Astrocyte (in vitro differentiated cells and primary cell): ENCODE measurements around the gene ABT1. TPM values are rescaled to one million over a fixed set of nuclear protein-coding genes. Genes with fewer than 3 reads are reported as not detected.
A peak's percentile ranks its signal among the peaks of the same experiment; 100 is the strongest.

Source experiments
- DNase-seq: peaks from one replicate; pipeline ENCODE4 v3.0.0-alpha.2; 2010; ENCODE audit warnings: low read depth
- FAIRE-seq: peaks from 2 replicates; lab custom pipeline; 2011; peaks lifted over from hg19 to GRCh38; lab: Jason Lieb, UNC
- H2AFZ ChIP-seq: 2 replicates; pipeline ENCODE4 v1.6.0; 2012; ENCODE audit warnings: low read depth, low read length, inconsistent platforms
- H3K27ac ChIP-seq: 2 replicates; pipeline ENCODE4 v1.5.1; 2011; ENCODE audit warnings: low read depth, low read length, inconsistent platforms
- H3K27me3 ChIP-seq: 2 replicates; pipeline ENCODE4 v1.6.0; 2011; ENCODE audit warnings: low read length, inconsistent platforms; ENCODE audit not compliant: insufficient read depth
- H3K36me3 ChIP-seq: 2 replicates; pipeline ENCODE4 v1.5.1; 2011; ENCODE audit warnings: low read length, inconsistent platforms; ENCODE audit not compliant: insufficient read depth
- H3K4me1 ChIP-seq: 2 replicates; pipeline ENCODE4 v1.5.1; 2011; ENCODE audit warnings: low read length, inconsistent platforms; ENCODE audit not compliant: insufficient read depth
- H3K4me2 ChIP-seq: 2 replicates; pipeline ENCODE4 v1.6.0; 2012; ENCODE audit warnings: low read length, inconsistent platforms
- H3K4me3 ChIP-seq: 2 replicates; pipeline ENCODE4 v1.5.1; 2011; ENCODE audit warnings: low read depth, mild to moderate bottlenecking, low read length, inconsistent platforms; ENCODE audit not compliant: insufficient read depth
- H3K79me2 ChIP-seq: 2 replicates; pipeline ENCODE4 v1.6.0; 2012; ENCODE audit warnings: mild to moderate bottlenecking, low read length, inconsistent platforms; ENCODE audit not compliant: insufficient read depth
- H3K9ac ChIP-seq: 2 replicates; pipeline ENCODE4 v1.6.0; 2012; ENCODE audit warnings: mild to moderate bottlenecking, low read length, inconsistent platforms
- H3K9me3 ChIP-seq: 2 replicates; pipeline ENCODE4 v1.5.1; 2012; ENCODE audit warnings: low read depth, mild to moderate bottlenecking, low read length, inconsistent platforms; ENCODE audit not compliant: insufficient read depth
- H4K20me1 ChIP-seq: 2 replicates; pipeline ENCODE4 v1.6.0; 2012; ENCODE audit warnings: low read length, inconsistent platforms; ENCODE audit not compliant: insufficient read depth
- H3K27ac Mint-ChIP-seq: one replicate; pipeline ENCODE4 v1.8.0; 2021; ENCODE audit warnings: mild to moderate bottlenecking, mixed read lengths; ENCODE audit not compliant: unreplicated experiment
- H3K27me3 Mint-ChIP-seq: one replicate; pipeline ENCODE4 v1.8.0; 2021; ENCODE audit warnings: low read depth, mixed read lengths; ENCODE audit not compliant: unreplicated experiment
- H3K36me3 Mint-ChIP-seq: one replicate; pipeline ENCODE4 v1.8.0; 2021; ENCODE audit warnings: low read depth, mixed read lengths; ENCODE audit not compliant: unreplicated experiment
- H3K4me1 Mint-ChIP-seq: one replicate; pipeline ENCODE4 v1.8.0; 2021; ENCODE audit warnings: low read depth, mixed read lengths; ENCODE audit not compliant: unreplicated experiment
- H3K4me3 Mint-ChIP-seq: one replicate; pipeline ENCODE4 v1.8.0; 2021; ENCODE audit warnings: mild to moderate bottlenecking, moderate library complexity, mixed read lengths; ENCODE audit not compliant: unreplicated experiment
- H3K9me3 Mint-ChIP-seq: one replicate; pipeline ENCODE4 v1.8.0; 2021; ENCODE audit warnings: mild to moderate bottlenecking, mixed read lengths; ENCODE audit not compliant: unreplicated experiment
- CTCF ChIP-seq: IDR thresholded peaks from 2 replicates; pipeline ENCODE4 v1.5.1; 2011; ENCODE audit warnings: low read depth, mild to moderate bottlenecking, inconsistent platforms, low read length, moderate library complexity; ENCODE audit not compliant: insufficient read depth
- EZH2 ChIP-seq: IDR thresholded peaks from 2 replicates; pipeline ENCODE4 v1.6.1; 2012; ENCODE audit warnings: mild to moderate bottlenecking, low read length, inconsistent platforms; ENCODE audit not compliant: insufficient read depth
- total RNA-seq: library from RNA; stranded (reverse); gene quantifications from 2 replicates; pipeline ENCODE4 v1.2.1, GENCODE V29; 2021

The ABT1 gene
- total RNA-seq, 1 donor from 2014 or later: 17.3 TPM

DNA sequence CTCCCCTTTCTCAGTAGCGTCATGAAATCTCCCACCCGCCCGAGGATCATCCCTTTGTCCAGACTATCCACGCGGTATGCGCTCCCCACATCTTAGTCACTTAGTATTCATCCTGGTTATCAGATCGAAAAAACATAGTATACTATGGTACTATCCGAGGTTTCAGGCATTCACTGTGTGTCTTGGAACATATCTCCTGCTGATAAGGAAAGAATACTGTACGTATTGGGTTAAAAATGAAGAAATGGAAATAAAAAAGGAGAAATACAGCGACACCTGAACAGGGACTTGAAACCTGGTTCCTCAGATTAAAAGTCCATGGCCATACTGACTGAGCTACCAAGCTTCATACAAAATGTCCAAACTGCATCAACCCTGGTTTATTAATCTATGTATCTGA lies 44.5 kb upstream of the ABT1 start:
- no peak overlapping the region for H3K4me2 ChIP-seq
- FAIRE-seq (no peak), DNase-seq (no peak)
- H3K27me3 Mint-ChIP-seq: no peaks in the 10 kb centered on the region
- peaks cover 6% of the 10 kb centered on the region for H3K4me1 ChIP-seq
- no peaks in the 10 kb centered on the region for H3K9me3 Mint-ChIP-seq
- no peak overlapping the region for H3K9ac ChIP-seq
- no peak overlapping the region for H2AFZ ChIP-seq
- H3K4me1 Mint-ChIP-seq: peaks cover 4% of the 10 kb centered on the region
- TF ChIP-seq CTCF: no peak
- no peak for TF ChIP-seq EZH2
- H3K4me3 Mint-ChIP-seq: no peak overlapping the region
- no peak overlapping the region for H3K27ac Mint-ChIP-seq
- H3K27ac ChIP-seq: no peak overlapping the region
- no peak overlapping the region for H3K4me3 ChIP-seq
- H3K36me3 Mint-ChIP-seq: no peaks in the 10 kb centered on the region
- H3K27me3 ChIP-seq: no peaks in the 10 kb centered on the region
- H3K36me3 ChIP-seq: no peaks in the 10 kb centered on the region
- no peaks in the 10 kb centered on the region for H3K79me2 ChIP-seq
- no peaks in the 10 kb centered on the region for H3K9me3 ChIP-seq
- H4K20me1 ChIP-seq: no peaks in the 10 kb centered on the region

- peak overlapping the region; percentile 54 for H3K4me3 ChIP-seq
- H2AFZ ChIP-seq: peak overlapping the region; percentile 43
- FAIRE-seq: no peak
- Mint-ChIP-seq H3K36me3 (no peaks in the 10 kb centered on the region), H3K9me3 (no peaks in the 10 kb centered on the region), H3K4me1 (peaks cover 4% of the 10 kb centered on the region), H3K27ac (no peak overlapping the region), H3K4me3 (no peak overlapping the region), H3K27me3 (no peaks in the 10 kb centered on the region)
- no peaks in the 10 kb centered on the region for H3K36me3 ChIP-seq
- no peaks in the 10 kb centered on the region for H3K9me3 ChIP-seq
- no peaks in the 10 kb centered on the region for H4K20me1 ChIP-seq
- no peak for DNase-seq
- peaks cover 6% of the 10 kb centered on the region for H3K4me1 ChIP-seq
- no peaks in the 10 kb centered on the region for H3K27me3 ChIP-seq
- no peak overlapping the region for H3K27ac ChIP-seq
- TF ChIP-seq EZH2: no peak
- TF ChIP-seq CTCF: no peak
- H3K9ac ChIP-seq: peak overlapping the region; percentile 44
- H3K79me2 ChIP-seq: no peaks in the 10 kb centered on the region
- H3K4me2 ChIP-seq: peak overlapping the region; percentile 86
Observed at GRCh38 chr6:26552640-26553188, 44.0 kb upstream of the ABT1 start.

GRCh38 chr6:26553264-26553634 lies 43.5 kb upstream of the ABT1 start:
- H3K4me1 Mint-ChIP-seq: peaks cover 4% of the 10 kb centered on the region
- no peak for FAIRE-seq
- DNase-seq: peak; percentile 46

More at GRCh38 chr6:26553264-26553634, 43.5 kb upstream of the ABT1 start:
- Histone ChIP-seq H3K36me3 (no peaks in the 10 kb centered on the region), H4K20me1 (no peaks in the 10 kb centered on the region), H2AFZ (peak overlapping the region; percentile 43), H3K9ac (peak overlapping the region; percentile 48), H3K27me3 (no peaks in the 10 kb centered on the region), H3K4me3 (peak overlapping the region; percentile 54), H3K9me3 (no peaks in the 10 kb centered on the region), H3K79me2 (no peaks in the 10 kb centered on the region), H3K27ac (peak overlapping the region; percentile 62), H3K4me2 (peak overlapping the region; percentile 86), H3K4me1 (peaks cover 6% of the 10 kb centered on the region)
- H3K27ac Mint-ChIP-seq: no peak overlapping the region
- H3K4me3 Mint-ChIP-seq: no peak overlapping the region
- no peaks in the 10 kb centered on the region for H3K36me3 Mint-ChIP-seq
- no peak for TF ChIP-seq CTCF
- no peak for TF ChIP-seq EZH2
- no peaks in the 10 kb centered on the region for H3K27me3 Mint-ChIP-seq
- H3K9me3 Mint-ChIP-seq: no peaks in the 10 kb centered on the region
